HEK293T (cell line): ENCODE results near the gene ECE2.
"Not testable (repeated sequence)": the region's sequence is repeated elsewhere in the genome, so short reads cannot be mapped to it uniquely, and the experiment has no call there.

Source experiments
- CTCF ChIA-PET: fragments of 350-600 bp; formaldehyde crosslinking; extraction: SDS; loops from one replicate; lab custom pipeline; 2021; ENCODE audit warnings: antibody characterized with exemption, inconsistent platforms; lab: Yijun Ruan, JAX
- POLR2A ChIA-PET: fragments of 350-600 bp; formaldehyde crosslinking; extraction: SDS; loops from one replicate; lab custom pipeline; 2020; ENCODE audit warnings: antibody characterized with exemption, inconsistent platforms; lab: Yijun Ruan, JAX
- DNase-seq: peaks from one replicate; pipeline ENCODE4 v3.0.0; 2012; ENCODE audit warnings: mixed read lengths; ENCODE audit errors: extremely low spot score
- ARNT ChIP-seq: fragments of 450-650 bp; IDR thresholded peaks from 2 replicates; pipeline ENCODE4 v1.6.1; 2017; ENCODE audit warnings: mild to moderate bottlenecking
- BHLHE40 ChIP-seq: fragments of 450-650 bp; IDR thresholded peaks from 2 replicates; pipeline ENCODE4 v1.6.1; 2016; ENCODE audit warnings: mild to moderate bottlenecking, moderate library complexity, borderline replicate concordance
- CTBP1 ChIP-seq: fragments of 450-650 bp; IDR thresholded peaks from 2 replicates; pipeline ENCODE4 v1.6.1; 2016; ENCODE audit warnings: borderline replicate concordance
- ELF4 ChIP-seq: fragments of 450-650 bp; IDR thresholded peaks from 2 replicates; pipeline ENCODE4 v1.6.1; 2017; ENCODE audit warnings: antibody characterized with exemption
- FOXA1 ChIP-seq: fragments of 450-650 bp; IDR thresholded peaks from 2 replicates; pipeline ENCODE4 v1.6.1; 2016; ENCODE audit warnings: mild to moderate bottlenecking
- FOXK2 ChIP-seq: fragments of 450-650 bp; IDR thresholded peaks from 2 replicates; pipeline ENCODE4 v1.6.1; 2016; ENCODE audit warnings: mild to moderate bottlenecking
- FOXM1 ChIP-seq: fragments of 450-650 bp; IDR thresholded peaks from 2 replicates; pipeline ENCODE4 v1.6.1; 2017; ENCODE audit warnings: mild to moderate bottlenecking, borderline replicate concordance
- HDGF ChIP-seq: fragments of 450-650 bp; IDR thresholded peaks from 2 replicates; pipeline ENCODE4 v1.6.1; 2017; ENCODE audit warnings: antibody characterized with exemption, borderline replicate concordance
- L3MBTL2 ChIP-seq: fragments of 450-650 bp; conservative IDR thresholded peaks from 2 replicates; pipeline ENCODE4 v1.6.1; 2016; ENCODE audit warnings: mild to moderate bottlenecking
- LEF1 ChIP-seq: fragments of 450-650 bp; IDR thresholded peaks from 2 replicates; pipeline ENCODE4 v1.6.1; 2017; ENCODE audit warnings: mild to moderate bottlenecking, borderline replicate concordance
- NFRKB ChIP-seq: fragments of 450-650 bp; IDR thresholded peaks from 2 replicates; pipeline ENCODE4 v1.6.1; 2016; ENCODE audit warnings: mild to moderate bottlenecking, moderate library complexity
- PKNOX1 ChIP-seq: fragments of 450-650 bp; IDR thresholded peaks from 2 replicates; pipeline ENCODE4 v1.6.1; 2016
- SP1 ChIP-seq: fragments of 450-650 bp; IDR thresholded peaks from 2 replicates; pipeline ENCODE4 v1.6.1; 2017
- SUZ12 ChIP-seq: fragments of 450-650 bp; IDR thresholded peaks from 2 replicates; pipeline ENCODE4 v1.6.1; 2016; ENCODE audit warnings: mild to moderate bottlenecking
- TARDBP ChIP-seq: fragments of 450-650 bp; IDR thresholded peaks from 2 replicates; pipeline ENCODE4 v1.6.1; 2016
- ZNF384 ChIP-seq: fragments of 450-650 bp; IDR thresholded peaks from 2 replicates; pipeline ENCODE4 v1.6.1; 2016

The ECE2 gene

GRCh38 chr3:184259878-184260723 is 15.7 kb upstream of the ECE2 start:
- no peak for TF ChIP-seq PKNOX1
- TF ChIP-seq BHLHE40 = no peak
- no peak for TF ChIP-seq ARNT
- no peak for TF ChIP-seq NFRKB
- no peak for TF ChIP-seq LEF1
- DNase-seq = peak; percentile 58
- ChIA-PET POLR2A (interaction anchor here (0.7 to 1.0 kb wide), 2 partner anchors 10 to 125 kb away, joined by 3 to 6 read pairs; partner anchors contain the start of genes EEF1AKMT4 and EIF2B5), CTCF (interaction anchor here (1.3 to 1.5 kb wide), 2 partner anchors 10 to 32 kb away, joined by 3 to 6 read pairs; partner anchors contain the start of gene EEF1AKMT4)

GRCh38 chr3:184260724-184261269 is 15.0 kb upstream of the ECE2 start:
- TF ChIP-seq SUZ12 (no peak), PKNOX1 (no peak), HDGF (no peak), CTBP1 (no peak), ZNF384 (no peak)
- ChIA-PET POLR2A (no interaction called here), CTCF (interaction anchor here (1.5 kb wide), 1 partner anchor 11 kb away, joined by 6 read pairs; the partner anchor contains the start of gene EEF1AKMT4)
- DNase-seq = no peak

- DNase-seq = peak; percentile 69
- TF ChIP-seq ARNT (no peak), FOXM1 (no peak), SP1 (no peak), LEF1 (no peak), SUZ12 (no peak), HDGF (no peak), L3MBTL2 (no peak), ZNF384 (no peak), CTBP1 (no peak), BHLHE40 (no peak), ELF4 (no peak), FOXK2 (no peak)
- CTCF ChIA-PET = interaction anchor here (1.0 to 1.5 kb wide), 2 partner anchors 11 to 33 kb away, joined by 4 to 6 read pairs; partner anchors contain the start of gene EEF1AKMT4
- POLR2A ChIA-PET = interaction anchor here (1.1 kb wide), 1 partner anchor 34 kb away, joined by 3 read pairs; no protein-coding TSS in a partner anchor
These were observed 14.5 kb upstream of the ECE2 start, which contains the start of gene CAMK2N2 for GRCh38 chr3:184261270-184261853. TSS of gene CAMK2N2 (minus strand) at chr3:184261553. CDS start at chr3:184261285, 268 bp downstream.

- POLR2A ChIA-PET = interaction anchor here (1.1 kb wide), 1 partner anchor 35 kb away, joined by 3 read pairs; no protein-coding TSS in a partner anchor
- DNase-seq = no peak
- CTCF ChIA-PET = interaction anchor here (1.0 kb wide), 1 partner anchor 34 kb away, joined by 4 read pairs; no protein-coding TSS in a partner anchor
- TF ChIP-seq ELF4 = no peak
- TF ChIP-seq L3MBTL2 = peak; percentile 76
These were observed 13.7 kb upstream of the ECE2 start for GRCh38 chr3:184261854-184262763.

GRCh38 chr3:184262764-184263179 is 13.1 kb upstream of the ECE2 start:
- CTCF ChIA-PET = no interaction called here
- no peak for DNase-seq
- POLR2A ChIA-PET = no interaction called here
- TF ChIP-seq FOXA1 (no peak), L3MBTL2 (no peak), TARDBP (no peak), NFRKB (no peak), CTBP1 (no peak), ZNF384 (no peak), PKNOX1 (no peak), SP1 (no peak), FOXM1 (no peak), ARNT (no peak), SUZ12 (no peak), ELF4 (no peak)

- DNase-seq, POLR2A ChIA-PET, CTCF ChIA-PET: not testable (repeated sequence)
These were observed 8.6 kb upstream of the ECE2 start for GRCh38 chr3:184267249-184267648.
